HG02840 (cell line): ENCODE measurements around the gene TBX18.

ENCODE experiments used
- ATAC-seq: cut with Tn5 transposase; IDR thresholded peaks from one replicate; pipeline ENCODE4 v1.9.1; 2021; ENCODE audit warnings: mild to moderate bottlenecking, moderate library complexity, moderate number of reproducible peaks; ENCODE audit not compliant: unreplicated experiment, low FRiP score

TBX18 gene

GRCh38 chr6:84685983-84686584 lies 78.3 kb downstream of the TBX18 start:
- no peak for ATAC-seq

- ATAC-seq = no peak
Observed at GRCh38 chr6:84681693-84682326, 82.6 kb downstream of the TBX18 start.

- no peak for ATAC-seq
Observed at GRCh38 chr6:84675651-84676050, 88.7 kb downstream of the TBX18 start.

- ATAC-seq = no peak
Observed at GRCh38 chr6:84674395-84674794, 90.0 kb downstream of the TBX18 start.

- ATAC-seq = no peak
Observed at GRCh38 chr6:84671183-84671582, 93.2 kb downstream of the TBX18 start.

GRCh38 chr6:84669945-84670344 lies 94.5 kb downstream of the TBX18 start:
- no peak for ATAC-seq

GRCh38 chr6:84667252-84668213 lies 96.9 kb downstream of the TBX18 start:
- no peak for ATAC-seq

- no peak for ATAC-seq
Observed at GRCh38 chr6:84665401-84665800, 99.0 kb downstream of the TBX18 start.

GRCh38 chr6:84663866-84664265 lies 100.5 kb downstream of the TBX18 start:
- no peak for ATAC-seq

- ATAC-seq = no peak
Observed at GRCh38 chr6:84657486-84657885, 106.9 kb downstream of the TBX18 start.

GRCh38 chr6:84657025-84657424 lies 107.4 kb downstream of the TBX18 start:
- ATAC-seq = no peak

- ATAC-seq = no peak
Observed at GRCh38 chr6:84653027-84653551, 111.3 kb downstream of the TBX18 start.

- no peak for ATAC-seq
Observed at GRCh38 chr6:84652356-84653026, 111.9 kb downstream of the TBX18 start.

- ATAC-seq = no peak
Observed at GRCh38 chr6:84651583-84651982, 112.8 kb downstream of the TBX18 start.

GRCh38 chr6:84648444-84648843 lies 116.0 kb downstream of the TBX18 start:
- no peak for ATAC-seq

GRCh38 chr6:84645563-84646266 lies 118.7 kb downstream of the TBX18 start:
- ATAC-seq = no peak

- ATAC-seq = no peak
Observed at GRCh38 chr6:84645000-84645399, 119.4 kb downstream of the TBX18 start.

- no peak for ATAC-seq
Observed at GRCh38 chr6:84643778-84644177, 120.6 kb downstream of the TBX18 start.

- no peak for ATAC-seq
Observed at GRCh38 chr6:84641076-84641475, 123.3 kb downstream of the TBX18 start.

GRCh38 chr6:84639396-84639795 lies 125.0 kb downstream of the TBX18 start:
- ATAC-seq = no peak
